ENCODE measurements around the gene EFCAB14.
A peak's percentile ranks its signal among the peaks of the same experiment; 100 is the strongest.
"Not testable (repeated sequence)": the region's sequence is repeated elsewhere in the genome, so short reads cannot be mapped to it uniquely, and the experiment has no call there.

The EFCAB14 gene

GRCh38 chr1:46659307-46659870 is 59.5 kb downstream of the EFCAB14 start:
- no peak overlapping the region for H3K4me3 ChIP-seq (ENCODE audit: low read length)
- TF ChIP-seq, protein P1, sequence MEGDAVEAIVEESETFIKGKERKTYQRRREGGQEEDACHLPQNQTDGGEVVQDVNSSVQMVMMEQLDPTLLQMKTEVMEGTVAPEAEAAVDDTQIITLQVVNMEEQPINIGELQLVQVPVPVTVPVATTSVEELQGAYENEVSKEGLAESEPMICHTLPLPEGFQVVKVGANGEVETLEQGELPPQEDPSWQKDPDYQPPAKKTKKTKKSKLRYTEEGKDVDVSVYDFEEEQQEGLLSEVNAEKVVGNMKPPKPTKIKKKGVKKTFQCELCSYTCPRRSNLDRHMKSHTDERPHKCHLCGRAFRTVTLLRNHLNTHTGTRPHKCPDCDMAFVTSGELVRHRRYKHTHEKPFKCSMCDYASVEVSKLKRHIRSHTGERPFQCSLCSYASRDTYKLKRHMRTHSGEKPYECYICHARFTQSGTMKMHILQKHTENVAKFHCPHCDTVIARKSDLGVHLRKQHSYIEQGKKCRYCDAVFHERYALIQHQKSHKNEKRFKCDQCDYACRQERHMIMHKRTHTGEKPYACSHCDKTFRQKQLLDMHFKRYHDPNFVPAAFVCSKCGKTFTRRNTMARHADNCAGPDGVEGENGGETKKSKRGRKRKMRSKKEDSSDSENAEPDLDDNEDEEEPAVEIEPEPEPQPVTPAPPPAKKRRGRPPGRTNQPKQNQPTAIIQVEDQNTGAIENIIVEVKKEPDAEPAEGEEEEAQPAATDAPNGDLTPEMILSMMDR (conservative IDR thresholded peaks at IDR 0.05; ENCODE audit: low read length): no peak
- no peak for DNase-seq (ENCODE audit: low read depth)

- no peak overlapping the region for H3K4me3 ChIP-seq (ENCODE audit: low read length)
- DNase-seq (ENCODE audit: low read depth): no peak
- TF ChIP-seq, protein P1 (conservative IDR thresholded peaks at IDR 0.05; ENCODE audit: low read length): no peak
Observed at GRCh38 chr1:46657775-46658174, 61.1 kb downstream of the EFCAB14 start.

DNA sequence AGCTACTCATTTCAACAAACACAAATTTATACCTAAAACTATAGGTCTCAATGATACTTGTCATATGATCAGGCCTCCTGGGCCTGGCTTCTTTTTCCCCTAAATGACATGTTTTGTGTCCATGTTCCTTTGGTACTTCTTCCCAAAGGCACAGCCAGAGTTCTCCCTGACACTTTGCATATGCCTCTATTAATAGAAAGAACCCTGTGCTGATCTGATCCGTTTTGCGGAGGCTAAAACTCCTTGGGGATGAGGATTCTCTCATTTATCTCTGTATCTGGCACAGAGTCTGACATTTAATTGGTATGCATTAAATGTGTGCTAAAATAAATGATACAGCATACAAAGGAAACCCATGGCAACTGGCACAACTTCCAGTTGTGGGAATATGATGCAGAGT is 62.3 kb downstream of the EFCAB14 start:
- H3K4me3 ChIP-seq (ENCODE audit: low read length): no peak overlapping the region
- no peak for DNase-seq (ENCODE audit: low read depth)
- TF ChIP-seq, protein P1 (conservative IDR thresholded peaks at IDR 0.05; ENCODE audit: low read length): no peak

GRCh38 chr1:46655848-46656247 is 63.1 kb downstream of the EFCAB14 start:
- TF ChIP-seq, protein P1 (conservative IDR thresholded peaks at IDR 0.05; ENCODE audit: low read length): no peak
- no peak for DNase-seq (ENCODE audit: low read depth)
- H3K4me3 ChIP-seq (ENCODE audit: low read length): no peak overlapping the region

- not testable (repeated sequence) for DNase-seq (ENCODE audit: low read depth); H3K4me3 ChIP-seq (ENCODE audit: low read length)
Observed at GRCh38 chr1:46654698-46655097, 64.2 kb downstream of the EFCAB14 start.

DNA sequence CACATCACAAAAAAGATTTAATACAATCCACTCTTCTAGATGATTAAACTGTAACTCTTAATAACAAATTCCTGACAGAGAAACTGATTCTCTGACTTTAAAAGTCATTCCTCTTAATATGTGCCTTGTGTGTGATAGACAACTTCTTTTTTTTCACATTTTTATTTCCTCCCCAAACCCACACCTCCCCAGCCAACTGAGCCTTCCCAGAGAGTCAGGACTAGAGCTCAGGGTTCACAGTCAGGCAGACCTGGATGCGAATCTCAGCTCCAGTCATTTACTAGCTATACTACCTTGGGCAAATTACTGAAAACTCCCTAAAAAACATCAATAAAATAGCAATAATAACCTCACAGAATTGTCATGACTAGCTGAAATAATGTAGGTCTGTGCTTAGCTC is 64.9 kb downstream of the EFCAB14 start:
- no peak for DNase-seq (ENCODE audit: low read depth)
- TF ChIP-seq, protein P1 (conservative IDR thresholded peaks at IDR 0.05; ENCODE audit: low read length): no peak
- no peak overlapping the region for H3K4me3 ChIP-seq (ENCODE audit: low read length)

GRCh38 chr1:46653405-46653958 is 65.4 kb downstream of the EFCAB14 start:
- peak; percentile 58 for DNase-seq (ENCODE audit: low read depth)
- peak overlapping the region; percentile 21 for H3K4me3 ChIP-seq (ENCODE audit: low read length)
- TF ChIP-seq, protein P1 (conservative IDR thresholded peaks at IDR 0.05; ENCODE audit: low read length): no peak

All from AG10803 (cell line).